ENCODE results near the gene PLEKHO2. TPM values are rescaled to one million over a fixed set of nuclear protein-coding genes. Genes with fewer than 3 reads are reported as not detected.

PLEKHO2 gene
- total and polyA plus RNA-seq, 2 of the 8 experiments (the other 6 are each of a cell fraction or from before 2014, with no cell fraction given) = 16.9 to 20.1 TPM

GRCh38 chr15:64847448-64847847, 5.7 kb downstream of the PLEKHO2 start:
- peaks cover 14 to 34% of the 10 kb centered on the region in 2 experiments for H4K20me1 ChIP-seq (replicated peaks in 1 of 2; ENCODE audit: control insufficient read depth in 1 of 2, insufficient read depth in 2 of 2, low read length in 2 of 2)
- H3K4me2 ChIP-seq (ENCODE audit: insufficient read depth in 1 of 2, low read depth in 2 of 2, low read length in 2 of 2) = no peak overlapping the region
- no peak for TF ChIP-seq SP1 (IDR thresholded peaks at IDR 0.05; ENCODE audit: low read depth, low read length)
- no peak for TF ChIP-seq RBBP5 (IDR thresholded peaks at IDR 0.05; ENCODE audit: borderline replicate concordance, low read depth, low read length)
- no peak for TF ChIP-seq BACH1 (IDR thresholded peaks at IDR 0.05; ENCODE audit: low read length)
- no peak for TF ChIP-seq ZNF274 (IDR thresholded peaks at IDR 0.05; ENCODE audit: borderline replicate concordance, extremely low read depth, low read length)
- no peak for TF ChIP-seq TBP (IDR thresholded peaks at IDR 0.05; ENCODE audit: low read depth, low read length)
- TF ChIP-seq MAFK (IDR thresholded peaks at IDR 0.05; ENCODE audit: low read depth, low read length) = no peak
- no peak for TF ChIP-seq SP4 (IDR thresholded peaks at IDR 0.05; ENCODE audit: low read length)
- no peak for TF ChIP-seq TAF7 (optimal IDR thresholded peaks at IDR 0.05; ENCODE audit: borderline replicate concordance, low read depth, low read length)
- no peak for TF ChIP-seq KDM1A (IDR thresholded peaks at IDR 0.05; ENCODE audit: borderline replicate concordance, low read length)
- no peak for TF ChIP-seq CBX5 (IDR thresholded peaks at IDR 0.05; ENCODE audit: low read depth, low read length)
- no peak for TF ChIP-seq BRCA1 (IDR thresholded peaks at IDR 0.05; ENCODE audit: low read depth, low read length)
- no peak for TF ChIP-seq CREB1 (IDR thresholded peaks at IDR 0.05)
- no peak for TF ChIP-seq HDAC6 (IDR thresholded peaks at IDR 0.05; ENCODE audit: low read depth, low read length)
- TF ChIP-seq POU5F1 (IDR thresholded peaks at IDR 0.05; ENCODE audit: low read depth, low read length) = no peak
- TF ChIP-seq E2F6 (IDR thresholded peaks at IDR 0.05) = no peak

More at GRCh38 chr15:64847448-64847847, 5.7 kb downstream of the PLEKHO2 start:
- no peak overlapping the region for H2BK12ac ChIP-seq (ENCODE audit: low read depth, low read length)
- H3K4me1 ChIP-seq (replicated peaks in 1 of 4; ENCODE audit: control insufficient read depth in 3 of 4, insufficient read depth in 4 of 4, low read length in 3 of 4) = peaks cover 20 to 38% (median 27%) of the 10 kb centered on the region in 4 experiments
- no peak overlapping the region for H3K56ac ChIP-seq (replicated peaks; ENCODE audit: insufficient read length, low read depth, low read length)
- H2BK5ac ChIP-seq (ENCODE audit: low read depth, low read length) = no peak overlapping the region; the same call in 1 of the 2 replicates
- no peak overlapping the region for H3K18ac ChIP-seq (ENCODE audit: extremely low read depth, low read length)
- no peak overlapping the region; the same call in 1 of the 2 replicates for H2AK5ac ChIP-seq (ENCODE audit: low read depth, low read length)
- H3K9ac ChIP-seq (replicated peaks in 1 of 4; ENCODE audit: extremely low read depth in 1 of 4, low read depth in 3 of 4, low read length in 3 of 4) = no peak overlapping the region
- peaks cover 6% of the 10 kb centered on the region for H3K23me2 ChIP-seq (ENCODE audit: low read depth, low read length)
- peaks cover 2 to 15% (median 8%) of the 10 kb centered on the region in 4 experiments; a peak in 5 of 8 replicates for H3K36me3 ChIP-seq (ENCODE audit: control insufficient read depth in 2 of 4, insufficient read depth in 4 of 4, low read length in 3 of 4)
- peaks cover 4 to 73% of the 10 kb centered on the region in 2 experiments for H3K79me2 ChIP-seq (ENCODE audit: control insufficient read depth in 1 of 2, insufficient read depth in 2 of 2, low read length in 2 of 2)
- no peak overlapping the region for H2BK15ac ChIP-seq (ENCODE audit: low read length)
- H3K4me3 ChIP-seq (ENCODE audit: extremely low read depth in 1 of 4, insufficient read depth in 2 of 4, low read depth in 3 of 4, low read length in 4 of 4) = no peak overlapping the region
- no peak overlapping the region for H2BK120ac ChIP-seq (replicated peaks; ENCODE audit: low read depth, low read length)
- POLR2A ChIA-PET (ENCODE audit: partially characterized antibody) = interaction anchor here (0.6 to 3.3 kb wide), 11 partner anchors 10 to 146 kb away, joined by 3 to 8 read pairs (median 3); no protein-coding TSS in a partner anchor
- H2AFZ ChIP-seq (ENCODE audit: low read length) = no peak overlapping the region
- no peak overlapping the region for H2BK20ac ChIP-seq (ENCODE audit: low read length)
- H4K8ac ChIP-seq (ENCODE audit: extremely low read depth, insufficient read depth, low read length) = peak overlapping the region; percentile 11
- no peaks in the 10 kb centered on the region for H3K9me3 ChIP-seq (ENCODE audit: insufficient read depth in 2 of 2, low read depth in 1 of 2, low read length in 1 of 2)
- H3K23ac ChIP-seq (ENCODE audit: insufficient read length) = no peak overlapping the region
- H4K91ac ChIP-seq (replicated peaks; ENCODE audit: insufficient read length, low read length) = no peak overlapping the region
- H3K27me3 ChIP-seq (replicated peaks in 1 of 4; ENCODE audit: control insufficient read depth in 3 of 4, extremely low read depth in 1 of 4, insufficient read depth in 3 of 4, low read length in 3 of 4) = no peaks in the 10 kb centered on the region
- DNase-seq (ENCODE audit: low read depth in 1 of 2, low spot score in 2 of 2) (no peak), FAIRE-seq (no peak)
- CTCF ChIA-PET (ENCODE audit: partially characterized antibody) = interaction anchor here (0.6 to 1.6 kb wide), 4 partner anchors 37 to 165 kb away, joined by 3 to 4 read pairs (median 4); no protein-coding TSS in a partner anchor
- H3K14ac ChIP-seq (ENCODE audit: insufficient read length) = no peak overlapping the region
- peaks cover 26% of the 10 kb centered on the region for H3K79me1 ChIP-seq (ENCODE audit: low read depth, low read length)
- no peak overlapping the region for H3K4ac ChIP-seq (replicated peaks; ENCODE audit: insufficient read length, low read depth, low read length)
- H3K27ac ChIP-seq (ENCODE audit: low read depth, low read length) = no peak overlapping the region
- WGBS, 2 experiments (ENCODE audit: extremely low coverage in 1 of 2, insufficient coverage in 1 of 2, insufficient read length in 1 of 2, insufficient replicate concordance in 2 of 2, low coverage in 1 of 2, low lambda C conversion rate in 2 of 2, missing lambda C conversion rate in 1 of 2) = 86% methylated on average over 3 of the region's 3 CpGs; no CpG with 5 or more reads in 1 of the 2 experiments
- no peak overlapping the region for H4K5ac ChIP-seq (ENCODE audit: insufficient read length, low read depth, low read length)

All from H1 (cell line).